CD14-positive monocyte (primary cell): ENCODE measurements around the gene CRACDL. TPM values are rescaled to one million over a fixed set of nuclear protein-coding genes. Genes with fewer than 3 reads are reported as not detected.

ENCODE experiments used
- DNase-seq, 3 donors: peaks; one replicate each; pipeline ENCODE4 v3.0.0-alpha.2; 2011 to 2022
- H2AFZ ChIP-seq: 2 replicates; pipeline ENCODE4 v1.6.0; 2012; ENCODE audit warnings: mild to moderate bottlenecking, low read depth, low read length, inconsistent platforms; ENCODE audit not compliant: insufficient read depth, poor library complexity, severe bottlenecking
- H3K27ac ChIP-seq, 2 donors: 1 replicate in 1 of 2; 2 replicates in 1 of 2; pipeline ENCODE4 v1.5.1; 2012 to 2013; ENCODE audit warnings: low read length in 2 of 2, control low read depth in 1 of 2, inconsistent platforms in 1 of 2, low read depth in 1 of 2, mild to moderate bottlenecking in 1 of 2
- H3K27me3 ChIP-seq, 2 donors: one replicate each; pipeline versions ENCODE4 v1.6.0 to v1.6.1; 2011 to 2013; ENCODE audit warnings: low read length in 2 of 2; ENCODE audit not compliant: control insufficient read depth in 2 of 2, insufficient read depth in 2 of 2
- H3K36me3 ChIP-seq, 2 donors: replicated peaks in 1 of 2; 1 replicate in 1 of 2; 2 replicates in 1 of 2; pipeline versions ENCODE4 v1.5.1 to v1.6.1; 2012 to 2013; ENCODE audit warnings: low read length in 2 of 2, control low read depth in 1 of 2, inconsistent platforms in 1 of 2, mild to moderate bottlenecking in 1 of 2; ENCODE audit not compliant: insufficient read depth in 2 of 2, control insufficient read depth in 1 of 2
- H3K4me1 ChIP-seq, 2 donors: 1 replicate in 1 of 2; 2 replicates in 1 of 2; pipeline versions ENCODE4 v1.5.1 to v1.6.1; 2012 to 2013; ENCODE audit warnings: low read length in 2 of 2, control low read depth in 1 of 2, inconsistent platforms in 1 of 2, mild to moderate bottlenecking in 1 of 2, moderate library complexity in 1 of 2; ENCODE audit not compliant: insufficient read depth in 2 of 2, control insufficient read depth in 1 of 2
- H3K4me2 ChIP-seq: replicated peaks from 2 replicates; pipeline ENCODE3; 2012; ENCODE audit warnings: low read length, moderate library complexity, mild to moderate bottlenecking; ENCODE audit not compliant: poor library complexity, severe bottlenecking; ENCODE audit errors: extremely low read depth
- H3K4me3 ChIP-seq, 3 experiments: fragments of 200-600 bp in 1 of 3; sonication (generic) in 1 of 3; replicated peaks in 1 of 3; 1 replicate in 2 of 3; 2 replicates in 1 of 3; pipeline ENCODE4 v1.5.1; 2011 to 2013; ENCODE audit warnings: low read length in 3 of 3, mild to moderate bottlenecking in 3 of 3, control low read depth in 2 of 3, low read depth in 2 of 3, inconsistent platforms in 1 of 3, moderate library complexity in 1 of 3
- H3K79me2 ChIP-seq: 2 replicates; pipeline ENCODE4 v1.6.0; 2012; ENCODE audit warnings: mild to moderate bottlenecking, control low read depth, inconsistent platforms, low read length, moderate library complexity; ENCODE audit not compliant: insufficient read depth
- H3K9ac ChIP-seq: 2 replicates; pipeline ENCODE4 v1.6.0; 2017; ENCODE audit warnings: low read length, mild to moderate bottlenecking; ENCODE audit not compliant: insufficient read depth, poor library complexity, severe bottlenecking
- H3K9me3 ChIP-seq, 2 donors: replicated peaks in 1 of 2; 1 replicate in 1 of 2; 2 replicates in 1 of 2; pipeline versions ENCODE4 v1.5.1 to v1.6.1; 2012 to 2013; ENCODE audit warnings: low read length in 2 of 2, control low read depth in 1 of 2; ENCODE audit not compliant: control insufficient read depth in 1 of 2, insufficient read depth in 1 of 2
- H4K20me1 ChIP-seq: 2 replicates; pipeline ENCODE4 v1.6.0; 2012; ENCODE audit warnings: mild to moderate bottlenecking, low read length, control low read depth, moderate library complexity; ENCODE audit not compliant: insufficient read depth
- H3K27ac Mint-ChIP-seq, 7 donors: one replicate each; pipeline ENCODE4 v1.8.0; 2020; ENCODE audit warnings: mild to moderate bottlenecking in 7 of 7, mixed read lengths in 7 of 7, moderate library complexity in 6 of 7, inconsistent platforms in 2 of 7
- H3K27me3 Mint-ChIP-seq, 3 donors: one replicate each; pipeline ENCODE4 v1.8.0; 2021 to 2022; ENCODE audit warnings: low read depth in 3 of 3, mild to moderate bottlenecking in 3 of 3, mixed read lengths in 3 of 3, moderate library complexity in 3 of 3, inconsistent platforms in 1 of 3
- H3K36me3 Mint-ChIP-seq, 2 donors: one replicate each; pipeline ENCODE4 v1.8.0; 2020; ENCODE audit warnings: mixed read lengths in 2 of 2, inconsistent platforms in 1 of 2, mild to moderate bottlenecking in 1 of 2
- H3K4me1 Mint-ChIP-seq: one replicate; pipeline ENCODE4 v1.8.0; 2020; ENCODE audit warnings: mild to moderate bottlenecking, mixed read lengths
- H3K4me3 Mint-ChIP-seq, 2 donors: one replicate each; pipeline ENCODE4 v1.8.0; 2020; ENCODE audit warnings: mild to moderate bottlenecking in 2 of 2, mixed read lengths in 2 of 2, moderate library complexity in 1 of 2
- H3K9me3 Mint-ChIP-seq, 7 donors: one replicate each; pipeline ENCODE4 v1.8.0; 2020 to 2022; ENCODE audit warnings: mixed read lengths in 7 of 7, mild to moderate bottlenecking in 6 of 7, moderate library complexity in 6 of 7, inconsistent platforms in 2 of 7
- WGBS: methylation state at CpG from one replicate; pipeline ENCODE4 v1.1.5; 2013; ENCODE audit warnings: missing lambda C conversion rate; ENCODE audit not compliant: insufficient coverage; 5-methylcytosine and 5-hydroxymethylcytosine counted together
- intact Hi-C, 2 donors: fragments of 100-400 bp; cut with micrococcal nuclease; formaldehyde crosslinking; loops; one replicate each; pipeline versions ENCODE4 v1.15.0 to v1.15.1; 2023
- polyA plus RNA-seq, 3 donors: library from polyadenylated mRNA; depleted of rRNA in 1 of 3; unstranded in 2 of 3; stranded (reverse) in 1 of 3; fragments of 300-500 nt in 2 of 3; fragments of >200 nt in 1 of 3; fragmentation: Illumina TruSeq in 2 of 3; gene quantifications; 1 replicate in 2 of 3; 2 replicates in 1 of 3; pipeline ENCODE4 v1.2.3, GENCODE V29; 2012 to 2021
- TF ChIP-seq, protein P1 (sequence below): fragments of 200-600 bp; IDR thresholded peaks from one replicate; pipeline ENCODE4 v1.8.0; 2022; ENCODE audit warnings: antibody characterized with exemption, mild to moderate bottlenecking

Gene CRACDL
- polyA plus RNA-seq, 3 donors: 0.12 to 0.35 (median 0.28) TPM

DNA sequence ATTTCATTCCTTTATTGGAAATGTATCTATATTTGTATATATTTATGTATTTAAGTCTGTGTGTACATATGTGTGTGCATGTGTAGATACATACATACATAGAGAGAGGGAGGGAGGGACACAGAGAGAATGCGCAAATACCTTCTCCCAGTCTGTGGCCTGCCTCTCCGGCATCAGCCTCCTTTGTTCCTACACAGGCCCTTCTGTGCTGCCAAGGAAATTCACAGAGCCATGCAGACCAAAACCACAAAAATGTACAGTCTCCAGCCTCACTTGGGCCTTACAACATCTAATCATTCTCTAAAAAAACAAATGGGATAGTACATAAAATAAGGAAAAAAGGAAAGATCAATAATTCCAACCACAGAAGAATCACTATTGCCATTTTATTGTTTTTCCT lies 8.8 kb upstream of the CRACDL start:
- no peak overlapping the region for H3K27ac Mint-ChIP-seq
- DNase-seq: no peak
- WGBS: 100% methylated on average over 2 of the region's 2 CpGs
- Histone ChIP-seq H3K4me2 (no peak overlapping the region), H3K4me1 (no peaks in the 10 kb centered on the region), H4K20me1 (no peaks in the 10 kb centered on the region), H3K9me3 (no peaks in the 10 kb centered on the region), H3K4me3 (no peak overlapping the region), H3K27ac (no peak overlapping the region), H2AFZ (no peak overlapping the region), H3K9ac (no peak overlapping the region), H3K27me3 (no peaks in the 10 kb centered on the region), H3K36me3 (no peaks in the 10 kb centered on the region), H3K79me2 (no peaks in the 10 kb centered on the region)
- H3K4me1 Mint-ChIP-seq: no peaks in the 10 kb centered on the region
- H3K36me3 Mint-ChIP-seq: no peaks in the 10 kb centered on the region
- no peak overlapping the region for H3K4me3 Mint-ChIP-seq
- peaks cover 0 to 6% (median 0%) of the 10 kb centered on the region in 7 donors for H3K9me3 Mint-ChIP-seq
- H3K27me3 Mint-ChIP-seq: peaks cover 5 to 19% (median 9%) of the 10 kb centered on the region in 3 donors
- intact Hi-C loops: no loop called here
- TF ChIP-seq, protein P1, sequence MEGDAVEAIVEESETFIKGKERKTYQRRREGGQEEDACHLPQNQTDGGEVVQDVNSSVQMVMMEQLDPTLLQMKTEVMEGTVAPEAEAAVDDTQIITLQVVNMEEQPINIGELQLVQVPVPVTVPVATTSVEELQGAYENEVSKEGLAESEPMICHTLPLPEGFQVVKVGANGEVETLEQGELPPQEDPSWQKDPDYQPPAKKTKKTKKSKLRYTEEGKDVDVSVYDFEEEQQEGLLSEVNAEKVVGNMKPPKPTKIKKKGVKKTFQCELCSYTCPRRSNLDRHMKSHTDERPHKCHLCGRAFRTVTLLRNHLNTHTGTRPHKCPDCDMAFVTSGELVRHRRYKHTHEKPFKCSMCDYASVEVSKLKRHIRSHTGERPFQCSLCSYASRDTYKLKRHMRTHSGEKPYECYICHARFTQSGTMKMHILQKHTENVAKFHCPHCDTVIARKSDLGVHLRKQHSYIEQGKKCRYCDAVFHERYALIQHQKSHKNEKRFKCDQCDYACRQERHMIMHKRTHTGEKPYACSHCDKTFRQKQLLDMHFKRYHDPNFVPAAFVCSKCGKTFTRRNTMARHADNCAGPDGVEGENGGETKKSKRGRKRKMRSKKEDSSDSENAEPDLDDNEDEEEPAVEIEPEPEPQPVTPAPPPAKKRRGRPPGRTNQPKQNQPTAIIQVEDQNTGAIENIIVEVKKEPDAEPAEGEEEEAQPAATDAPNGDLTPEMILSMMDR: no peak

DNA sequence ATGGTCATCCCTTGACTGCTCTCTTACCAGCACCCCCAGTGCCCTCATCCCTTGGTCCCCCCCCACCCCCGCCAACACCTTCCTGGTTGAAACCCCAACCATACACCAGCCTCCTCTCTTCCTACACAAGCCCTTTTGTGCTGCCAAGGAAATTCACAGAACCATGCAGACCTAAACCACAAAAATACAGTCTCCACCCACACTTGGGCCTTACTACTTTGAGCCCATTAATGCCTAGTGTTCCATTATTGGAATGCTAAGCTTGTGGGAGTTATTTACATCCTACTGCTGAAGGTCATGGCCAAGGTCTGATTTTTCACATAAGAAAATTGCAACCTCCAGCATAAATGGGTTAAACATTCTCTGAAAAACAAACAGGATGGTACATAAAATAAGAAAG lies 4.1 kb upstream of the CRACDL start:
- Histone ChIP-seq H4K20me1 (no peaks in the 10 kb centered on the region), H3K4me3 (no peak overlapping the region), H3K36me3 (no peaks in the 10 kb centered on the region), H3K4me1 (peaks cover 7 to 12% of the 10 kb centered on the region in 2 donors), H3K79me2 (no peaks in the 10 kb centered on the region), H3K9ac (no peak overlapping the region), H2AFZ (no peak overlapping the region), H3K27me3 (peaks cover 31 to 39% of the 10 kb centered on the region in 2 donors), H3K27ac (no peak overlapping the region), H3K9me3 (peaks cover 0 to 11% of the 10 kb centered on the region in 2 donors), H3K4me2 (no peak overlapping the region)
- Mint-ChIP-seq H3K4me1 (peaks cover 12% of the 10 kb centered on the region), H3K27ac (no peak overlapping the region), H3K27me3 (peaks cover 39 to 49% (median 46%) of the 10 kb centered on the region in 3 donors), H3K4me3 (no peak overlapping the region), H3K9me3 (peaks cover 0 to 5% (median 3%) of the 10 kb centered on the region in 7 donors), H3K36me3 (no peaks in the 10 kb centered on the region)
- WGBS: 100% methylated on average over 1 of the region's 1 CpG
- TF ChIP-seq, protein P1: no peak
- intact Hi-C loops: no loop called here
- no peak for DNase-seq
